GM06990 (cell line): ENCODE data around the gene KRT6C.

Source experiments
- DNase-seq: peaks from one replicate; pipeline ENCODE4 v3.0.0-alpha.2; 2011; ENCODE audit not compliant: insufficient read length; ENCODE audit errors: extremely low read depth
- H3K27me3 ChIP-seq: replicated peaks from 2 replicates; pipeline ENCODE4 v1.6.0; 2011; ENCODE audit warnings: low read length; ENCODE audit not compliant: control insufficient read depth, insufficient read depth
- H3K36me3 ChIP-seq: 2 replicates; pipeline ENCODE4 v1.5.1; 2011; ENCODE audit warnings: low read length; ENCODE audit not compliant: control insufficient read depth, insufficient read depth
- H3K4me3 ChIP-seq: replicated peaks from 2 replicates; pipeline ENCODE4 v1.5.1; 2011; ENCODE audit warnings: low read depth, mild to moderate bottlenecking, control low read depth, low read length
- TF ChIP-seq, protein P1 (sequence below): IDR thresholded peaks from 2 replicates; pipeline ENCODE4 v1.5.1; 2011; ENCODE audit warnings: low read length, control low read depth, mild to moderate bottlenecking, inconsistent platforms; ENCODE audit not compliant: insufficient read depth, poor library complexity, severe bottlenecking

Gene KRT6C

GRCh38 chr12:52439845-52440244, 33.8 kb downstream of the KRT6C start:
- DNase-seq, result no peak
- Histone ChIP-seq H3K4me3 (no peak overlapping the region), H3K27me3 (peaks cover 5% of the 10 kb centered on the region), H3K36me3 (no peaks in the 10 kb centered on the region)
- TF ChIP-seq, protein P1, sequence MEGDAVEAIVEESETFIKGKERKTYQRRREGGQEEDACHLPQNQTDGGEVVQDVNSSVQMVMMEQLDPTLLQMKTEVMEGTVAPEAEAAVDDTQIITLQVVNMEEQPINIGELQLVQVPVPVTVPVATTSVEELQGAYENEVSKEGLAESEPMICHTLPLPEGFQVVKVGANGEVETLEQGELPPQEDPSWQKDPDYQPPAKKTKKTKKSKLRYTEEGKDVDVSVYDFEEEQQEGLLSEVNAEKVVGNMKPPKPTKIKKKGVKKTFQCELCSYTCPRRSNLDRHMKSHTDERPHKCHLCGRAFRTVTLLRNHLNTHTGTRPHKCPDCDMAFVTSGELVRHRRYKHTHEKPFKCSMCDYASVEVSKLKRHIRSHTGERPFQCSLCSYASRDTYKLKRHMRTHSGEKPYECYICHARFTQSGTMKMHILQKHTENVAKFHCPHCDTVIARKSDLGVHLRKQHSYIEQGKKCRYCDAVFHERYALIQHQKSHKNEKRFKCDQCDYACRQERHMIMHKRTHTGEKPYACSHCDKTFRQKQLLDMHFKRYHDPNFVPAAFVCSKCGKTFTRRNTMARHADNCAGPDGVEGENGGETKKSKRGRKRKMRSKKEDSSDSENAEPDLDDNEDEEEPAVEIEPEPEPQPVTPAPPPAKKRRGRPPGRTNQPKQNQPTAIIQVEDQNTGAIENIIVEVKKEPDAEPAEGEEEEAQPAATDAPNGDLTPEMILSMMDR, result no peak

- no peak overlapping the region for H3K4me3 ChIP-seq
- H3K36me3 ChIP-seq, result no peaks in the 10 kb centered on the region
- H3K27me3 ChIP-seq, result peaks cover 5% of the 10 kb centered on the region
- TF ChIP-seq, protein P1, result no peak
- DNase-seq, result no peak
Observed at GRCh38 chr12:52439420-52439819, 34.2 kb downstream of the KRT6C start.

DNA sequence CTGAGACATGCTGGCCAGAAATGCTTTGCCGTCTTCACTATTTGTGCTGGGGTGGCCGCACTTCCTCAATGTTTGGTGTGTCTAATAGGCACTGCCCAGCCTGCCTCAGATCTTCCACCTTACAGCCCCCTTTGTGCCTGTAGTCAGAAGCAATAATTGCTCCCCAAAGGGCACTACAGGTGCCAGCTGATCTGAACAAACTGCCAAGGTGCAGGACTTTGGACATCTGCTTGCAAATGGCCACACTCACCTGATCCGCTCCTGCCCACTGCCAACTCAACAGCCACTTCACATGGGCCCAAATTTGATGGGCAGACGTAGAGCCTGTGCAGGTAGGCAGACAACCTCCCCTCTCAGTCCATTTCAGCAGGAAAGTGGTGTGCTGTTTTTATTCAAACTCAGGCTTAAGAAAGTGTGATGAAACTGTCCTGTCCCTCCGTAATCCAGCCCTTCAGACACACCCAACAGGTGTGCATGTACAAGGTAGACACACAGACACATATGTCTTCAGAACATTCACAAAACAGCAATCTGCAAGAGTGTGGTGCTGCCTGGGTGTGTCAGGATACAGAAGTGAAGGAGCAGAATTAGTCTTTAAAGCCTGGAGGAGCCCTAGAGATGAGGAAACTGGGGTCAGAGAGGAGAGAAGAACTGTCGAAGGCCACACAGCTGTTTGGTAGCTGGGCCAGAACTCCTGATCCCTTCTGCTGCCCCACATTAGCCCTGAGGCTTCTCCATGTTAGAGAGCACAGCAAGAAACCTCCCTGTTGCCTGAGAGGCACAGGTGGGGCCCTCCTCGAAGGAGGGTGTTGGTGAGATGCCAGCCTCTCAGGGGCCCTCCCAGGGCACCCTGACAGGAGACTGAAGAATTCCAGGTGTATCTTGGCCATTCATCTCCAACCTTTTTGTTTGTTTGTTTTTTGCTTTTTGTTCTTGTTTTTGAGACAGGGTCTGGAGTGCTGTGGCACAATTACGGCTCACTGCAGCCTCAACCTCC, 35.0 kb downstream of the KRT6C start:
- Histone ChIP-seq H3K4me3 (no peak overlapping the region), H3K27me3 (peaks cover 5% of the 10 kb centered on the region), H3K36me3 (no peaks in the 10 kb centered on the region)
- TF ChIP-seq, protein P1, result no peak
- DNase-seq, result no peak

DNA sequence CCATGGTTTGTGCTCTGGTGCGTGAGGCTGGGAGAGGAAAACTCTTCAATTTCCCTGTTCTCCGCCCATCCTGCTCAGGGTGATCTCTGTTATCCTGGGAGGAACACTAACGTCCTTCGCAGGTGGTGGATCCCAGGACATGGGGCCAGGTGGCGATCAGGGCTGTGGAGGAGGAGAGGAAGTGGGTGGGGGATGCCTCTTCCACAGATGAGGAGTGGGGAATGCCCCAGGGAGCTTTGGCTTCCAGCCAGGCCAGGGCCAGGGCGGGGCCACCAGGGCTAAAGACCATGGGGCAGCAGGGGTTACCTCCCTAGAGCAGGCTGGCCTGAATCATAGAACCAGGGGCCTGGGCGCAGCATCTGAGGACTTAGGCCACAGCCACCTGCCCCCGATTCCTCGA, 36.1 kb downstream of the KRT6C start:
- no peak overlapping the region for H3K4me3 ChIP-seq
- peaks cover under 1% of the 10 kb centered on the region; the same call in 1 of the 2 replicates for H3K27me3 ChIP-seq
- TF ChIP-seq, protein P1, result no peak
- H3K36me3 ChIP-seq, result no peaks in the 10 kb centered on the region
- no peak for DNase-seq

- Histone ChIP-seq H3K36me3 (no peaks in the 10 kb centered on the region), H3K4me3 (no peak overlapping the region), H3K27me3 (no peaks in the 10 kb centered on the region; the same call in 1 of the 2 replicates)
- DNase-seq, result no peak
- TF ChIP-seq, protein P1, result no peak
Observed at GRCh38 chr12:52436828-52437474, 36.7 kb downstream of the KRT6C start.
